ENCODE data around the gene ENSA.

DNA sequence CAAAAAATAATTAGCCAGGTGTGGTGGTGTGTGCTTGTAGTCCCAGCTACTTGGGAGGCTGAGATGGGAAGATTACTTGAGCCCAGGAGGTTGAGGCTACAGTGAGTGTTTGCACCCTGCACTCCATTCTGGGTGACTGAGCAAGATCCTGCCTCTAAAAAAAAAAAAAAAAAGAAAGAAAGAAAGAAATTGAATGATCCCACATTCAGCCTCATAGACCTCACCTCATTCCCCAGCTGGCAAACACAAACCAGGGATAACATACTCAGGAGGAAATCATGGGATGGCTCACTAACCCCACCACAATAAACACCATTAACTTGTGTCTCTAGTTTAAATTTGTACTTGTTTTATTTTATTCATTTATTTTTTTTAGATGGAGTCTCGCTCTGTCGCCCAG, 8.5 kb downstream of the ENSA start:
- TF ChIP-seq, protein P1, sequence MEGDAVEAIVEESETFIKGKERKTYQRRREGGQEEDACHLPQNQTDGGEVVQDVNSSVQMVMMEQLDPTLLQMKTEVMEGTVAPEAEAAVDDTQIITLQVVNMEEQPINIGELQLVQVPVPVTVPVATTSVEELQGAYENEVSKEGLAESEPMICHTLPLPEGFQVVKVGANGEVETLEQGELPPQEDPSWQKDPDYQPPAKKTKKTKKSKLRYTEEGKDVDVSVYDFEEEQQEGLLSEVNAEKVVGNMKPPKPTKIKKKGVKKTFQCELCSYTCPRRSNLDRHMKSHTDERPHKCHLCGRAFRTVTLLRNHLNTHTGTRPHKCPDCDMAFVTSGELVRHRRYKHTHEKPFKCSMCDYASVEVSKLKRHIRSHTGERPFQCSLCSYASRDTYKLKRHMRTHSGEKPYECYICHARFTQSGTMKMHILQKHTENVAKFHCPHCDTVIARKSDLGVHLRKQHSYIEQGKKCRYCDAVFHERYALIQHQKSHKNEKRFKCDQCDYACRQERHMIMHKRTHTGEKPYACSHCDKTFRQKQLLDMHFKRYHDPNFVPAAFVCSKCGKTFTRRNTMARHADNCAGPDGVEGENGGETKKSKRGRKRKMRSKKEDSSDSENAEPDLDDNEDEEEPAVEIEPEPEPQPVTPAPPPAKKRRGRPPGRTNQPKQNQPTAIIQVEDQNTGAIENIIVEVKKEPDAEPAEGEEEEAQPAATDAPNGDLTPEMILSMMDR (IDR thresholded peaks at IDR 0.05), result no peak
- TF ChIP-seq POLR2A (IDR thresholded peaks at IDR 0.05), result no peak

Data from testis (tissue), 2 donors.